Measurements from ENCODE around the gene DCDC2C.
A peak's percentile ranks its signal among the peaks of the same experiment; 100 is the strongest.
"Not testable (repeated sequence)": the region's sequence is repeated elsewhere in the genome, so short reads cannot be mapped to it uniquely, and the experiment has no call there.

DCDC2C gene

DNA sequence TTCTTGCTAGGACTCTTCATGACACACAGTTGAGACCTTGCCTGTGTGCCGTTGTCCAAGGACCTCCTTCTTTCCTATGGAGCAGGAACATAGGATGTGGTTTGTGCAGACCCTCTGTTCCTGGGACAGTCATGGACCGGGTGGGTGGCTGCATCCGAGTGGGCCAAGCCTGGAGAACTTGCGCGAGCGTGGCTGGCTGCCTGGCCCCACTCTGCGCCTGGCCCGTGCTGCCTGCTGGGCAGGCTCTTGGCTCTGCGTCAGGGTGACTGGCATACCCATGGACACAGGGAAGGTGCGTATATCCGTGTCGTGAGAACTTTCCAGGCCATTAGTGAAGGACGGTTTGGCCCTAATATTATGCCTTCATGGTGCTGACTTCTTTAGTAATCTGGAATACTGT lies 68.2 kb downstream of the DCDC2C start:
- no peak for DNase-seq (ENCODE audit: low read depth)

- DNase-seq (ENCODE audit: low read depth): no peak
Measured at GRCh38 chr2:3774336-3774735, 71.0 kb downstream of the DCDC2C start.

- no peak for DNase-seq (ENCODE audit: low read depth)
Measured at GRCh38 chr2:3776311-3776710, 72.9 kb downstream of the DCDC2C start.

DNA sequence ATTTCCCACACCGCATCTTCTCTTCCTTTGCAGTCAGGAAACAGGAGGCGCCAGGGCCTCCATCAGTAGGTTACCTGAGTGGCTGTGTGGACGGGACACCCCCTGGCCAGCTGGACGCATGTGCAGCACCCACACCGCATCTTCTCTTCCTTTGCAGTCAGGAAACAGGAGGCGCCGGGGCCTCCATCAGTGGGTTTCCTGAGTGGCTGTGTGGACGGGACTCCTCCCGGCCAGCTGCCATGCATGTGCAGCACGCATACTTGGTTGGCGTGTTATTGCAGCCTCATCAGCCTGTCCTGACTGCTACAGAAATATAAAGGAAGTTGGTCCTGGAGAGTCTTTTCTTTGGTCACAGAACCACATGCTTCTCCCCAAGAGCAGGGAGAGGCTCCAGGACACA lies 74.6 kb downstream of the DCDC2C start:
- no peak for DNase-seq (ENCODE audit: low read depth)

- no peak for DNase-seq (ENCODE audit: low read depth)
Measured at GRCh38 chr2:3778851-3779495, 75.6 kb downstream of the DCDC2C start.

DNA sequence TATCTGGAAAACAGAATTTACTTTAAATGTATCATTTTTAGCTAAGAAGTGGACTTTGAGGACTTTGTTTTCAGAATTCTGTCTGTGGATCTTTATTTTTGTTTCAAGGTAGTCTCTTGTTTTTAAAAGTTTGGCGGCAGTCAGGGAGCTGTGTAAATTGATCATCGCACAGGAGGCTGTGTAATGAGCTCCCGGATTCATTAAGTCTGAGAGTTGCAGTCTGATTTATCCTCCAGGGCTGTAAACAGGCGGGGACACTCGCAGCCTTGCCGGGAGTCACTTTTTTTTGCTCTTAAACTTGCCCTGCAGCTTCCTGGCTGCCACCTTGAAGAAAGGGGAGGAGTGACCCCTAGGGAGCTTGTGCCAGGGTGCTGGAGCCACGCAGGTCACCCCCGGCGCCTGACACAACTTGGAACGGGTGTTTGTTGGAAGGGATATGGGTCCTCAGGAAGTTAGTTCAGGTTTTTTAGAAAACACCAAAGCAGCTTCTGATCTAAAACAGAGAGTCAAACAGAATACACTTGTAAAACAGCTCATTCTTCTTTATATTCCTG lies 76.2 kb downstream of the DCDC2C start:
- DNase-seq (ENCODE audit: low read depth): no peak

DNA sequence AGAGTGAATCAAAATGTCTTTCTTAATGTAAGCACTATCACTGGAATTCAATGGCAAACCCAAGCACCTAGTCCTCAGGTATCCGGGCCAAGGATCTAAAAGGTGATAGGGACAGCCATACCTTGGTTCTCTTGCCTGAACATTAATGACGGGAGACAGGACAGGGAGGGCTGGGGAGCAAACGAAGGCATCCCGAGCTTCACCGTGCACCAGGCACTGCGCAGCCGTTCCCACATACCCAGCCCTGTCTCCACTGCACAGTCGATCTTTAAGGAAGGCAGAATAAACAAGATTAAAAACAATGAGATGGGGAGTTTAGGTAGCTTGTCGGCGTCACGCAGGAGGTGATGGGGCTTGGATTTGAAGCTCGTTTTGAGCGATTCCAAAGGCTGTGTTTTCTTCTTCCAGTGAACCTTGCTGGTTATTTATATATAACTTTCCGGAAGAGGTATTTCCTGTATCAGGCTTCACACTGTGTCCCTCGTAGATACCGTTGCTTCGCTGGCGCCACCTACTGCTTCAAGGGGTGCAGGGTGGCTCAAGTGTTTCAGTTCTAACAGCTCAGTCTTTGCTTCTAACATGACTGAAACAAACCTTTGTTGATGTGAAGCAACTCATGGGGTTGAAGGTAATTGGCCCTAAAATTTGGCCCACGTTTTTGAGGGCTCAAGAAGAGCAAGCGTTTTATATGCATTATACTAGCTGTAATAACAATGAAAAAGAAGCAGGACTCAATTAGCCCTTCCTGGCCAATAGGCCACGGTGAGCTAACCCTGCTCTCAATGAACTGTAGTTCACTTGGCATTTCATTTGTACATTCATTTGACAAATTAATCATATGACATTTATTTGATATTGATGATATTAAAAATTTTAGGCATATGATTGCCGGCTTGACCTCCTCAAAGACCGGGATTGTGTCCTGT lies 77.4 kb downstream of the DCDC2C start:
- DNase-seq (ENCODE audit: low read depth): peak; percentile 4

DNA sequence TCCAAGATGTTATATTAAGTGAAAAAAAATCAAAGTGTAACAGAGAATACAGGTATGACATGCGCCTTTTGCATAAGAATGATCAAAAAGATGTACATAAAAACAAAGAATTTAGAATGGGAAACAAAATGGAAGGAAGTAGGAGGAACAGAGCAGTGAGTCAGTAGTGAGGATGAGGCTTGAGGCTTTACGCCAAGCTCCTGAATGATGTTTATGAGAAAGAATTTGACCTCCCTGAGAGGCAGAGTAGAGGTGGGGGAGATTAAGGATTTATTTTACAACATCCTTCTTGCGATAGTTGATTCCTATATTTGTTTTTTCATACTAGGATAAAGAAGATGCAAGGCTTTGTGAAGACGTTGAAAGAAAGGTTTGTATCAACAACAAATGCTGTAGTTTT lies 81.4 kb downstream of the DCDC2C start:
- DNase-seq (ENCODE audit: low read depth): no peak

DNA sequence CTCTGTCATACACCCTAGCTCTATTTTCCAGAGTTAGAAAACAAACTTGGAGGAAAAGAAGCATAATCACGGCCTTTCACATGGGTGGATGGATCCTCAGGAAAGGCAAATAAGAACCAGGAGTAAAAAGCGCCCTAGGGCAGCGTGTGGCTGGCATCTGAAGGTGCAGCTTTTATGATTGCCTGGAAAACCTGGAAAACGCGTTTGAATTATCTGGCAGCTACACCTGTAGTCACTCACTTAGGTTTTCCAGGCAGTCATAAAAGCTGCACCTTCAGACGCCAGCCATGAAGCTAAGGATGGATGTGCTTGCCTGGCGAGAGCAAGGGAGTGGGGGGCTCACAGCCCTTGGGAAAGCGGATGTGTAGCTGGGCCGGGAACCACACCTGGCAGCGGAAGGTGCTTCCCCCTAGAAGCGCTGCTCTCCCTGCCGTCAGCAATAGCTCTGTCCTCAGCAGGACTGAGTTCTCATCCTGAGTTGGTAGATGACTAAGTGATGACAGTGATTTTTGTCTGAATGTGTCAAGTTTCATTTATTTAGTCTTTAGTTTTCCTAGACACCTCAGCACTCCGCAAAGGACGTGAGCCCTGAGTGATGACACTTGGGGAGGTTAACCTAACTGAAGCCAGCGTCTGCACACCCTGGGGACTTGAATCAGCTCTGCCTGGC lies 82.0 kb downstream of the DCDC2C start:
- no peak for DNase-seq (ENCODE audit: low read depth)

- DNase-seq (ENCODE audit: low read depth): no peak
Measured at GRCh38 chr2:3785890-3786273, 82.5 kb downstream of the DCDC2C start.

GRCh38 chr2:3787768-3788167 lies 84.4 kb downstream of the DCDC2C start:
- DNase-seq (ENCODE audit: low read depth): no peak

- no peak for DNase-seq (ENCODE audit: low read depth)
Measured at GRCh38 chr2:3789256-3789655, 85.9 kb downstream of the DCDC2C start.

GRCh38 chr2:3793249-3793648 lies 89.9 kb downstream of the DCDC2C start:
- no peak for DNase-seq (ENCODE audit: low read depth)

DNA sequence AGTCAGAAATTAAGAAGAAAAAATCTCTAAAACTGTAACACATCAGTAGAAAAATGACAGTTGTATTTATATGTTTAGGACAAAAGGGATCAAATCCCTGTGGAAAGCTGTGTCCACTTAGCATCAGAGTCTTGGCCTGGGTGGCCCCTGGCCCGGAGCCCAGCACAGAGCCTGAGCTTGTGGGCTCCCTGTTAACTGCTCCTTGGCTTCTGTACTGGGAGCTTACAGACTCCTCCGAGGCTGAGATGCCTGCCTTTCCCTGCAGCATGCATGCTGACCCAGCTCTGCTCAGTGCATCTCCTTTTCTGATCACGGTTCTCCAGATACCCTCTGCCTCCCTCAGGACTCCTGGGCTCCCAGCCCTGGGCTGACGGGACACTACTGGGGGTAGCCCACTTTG lies 98.1 kb downstream of the DCDC2C start:
- DNase-seq (ENCODE audit: low read depth): no peak

DNA sequence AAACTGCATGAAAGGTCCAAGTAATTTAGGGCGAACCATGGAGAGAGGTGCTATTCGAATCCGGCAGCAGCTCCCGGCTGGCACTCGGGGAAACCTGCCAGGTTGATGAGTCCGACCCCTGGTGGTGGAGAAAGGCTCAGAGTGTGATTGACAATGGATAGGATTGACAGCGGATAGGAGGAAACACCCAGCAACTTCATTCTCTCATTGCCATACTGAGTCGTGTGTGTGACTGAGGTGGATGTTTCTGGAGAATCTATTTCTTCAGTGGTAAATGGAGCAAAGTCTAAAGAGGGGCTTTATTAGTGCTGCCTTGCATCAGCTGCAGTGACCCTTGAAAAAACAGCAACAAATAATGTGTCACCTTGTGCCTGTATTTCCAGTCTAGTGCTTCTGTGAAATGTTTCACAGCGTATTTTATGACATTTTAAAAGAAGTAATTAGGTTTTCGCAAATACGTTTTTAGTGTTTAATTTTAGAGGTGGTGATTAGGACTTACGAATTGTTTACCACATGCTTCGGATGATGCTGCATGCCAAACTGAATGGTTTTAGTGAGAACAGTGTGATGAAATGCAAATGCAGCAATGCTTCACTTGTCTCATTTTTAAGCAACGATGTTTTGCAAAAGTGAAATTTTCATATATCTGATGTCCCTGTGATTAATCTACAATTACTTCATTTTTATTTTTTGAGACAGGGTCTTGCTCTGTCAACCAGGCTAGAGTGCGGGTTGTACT lies 102.0 kb downstream of the DCDC2C start:
- no peak for DNase-seq (ENCODE audit: low read depth)

DNA sequence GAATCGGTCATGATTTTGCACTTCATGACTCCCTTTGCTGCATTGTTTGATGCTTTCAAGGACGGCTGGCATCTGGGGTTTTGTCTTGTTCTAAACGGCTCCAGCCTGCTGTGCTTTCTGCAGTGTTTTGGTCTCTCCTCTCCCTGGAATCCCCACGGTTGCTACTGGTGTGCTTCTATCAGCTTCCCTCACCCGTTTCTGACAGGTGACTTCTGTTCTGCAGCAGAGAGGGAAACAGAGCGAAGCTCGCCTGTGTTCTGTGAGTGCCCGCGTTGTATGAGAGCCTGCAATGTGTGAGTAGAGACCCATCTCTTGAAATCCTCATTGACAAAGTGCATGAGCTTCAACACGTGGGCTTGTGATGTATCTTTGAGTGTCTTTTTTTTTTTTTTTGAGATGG lies 102.8 kb downstream of the DCDC2C start:
- no peak for DNase-seq (ENCODE audit: low read depth)

DNA sequence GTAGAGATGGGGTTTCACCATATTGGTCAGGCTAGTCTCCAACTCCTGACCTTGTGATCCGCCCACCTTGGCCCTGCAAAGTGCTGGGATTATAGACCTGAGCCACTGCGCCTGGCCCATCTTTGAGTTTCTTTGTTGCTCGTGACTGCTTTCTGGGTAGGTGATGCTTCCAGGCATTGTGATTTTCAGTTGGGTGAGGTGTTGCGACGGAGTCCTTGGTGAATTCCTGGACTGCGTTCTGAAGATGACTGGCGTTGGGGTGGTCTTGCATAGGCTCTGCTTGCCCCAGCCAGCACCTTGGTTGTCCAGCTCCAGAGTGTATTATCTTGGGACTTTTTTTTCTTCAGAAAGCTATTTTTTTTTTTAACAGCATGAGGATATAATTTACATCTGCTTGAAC lies 103.4 kb downstream of the DCDC2C start:
- DNase-seq (ENCODE audit: low read depth): no peak

- DNase-seq (ENCODE audit: low read depth): no peak
Measured at GRCh38 chr2:3807853-3808252, 104.5 kb downstream of the DCDC2C start.

- no peak for DNase-seq (ENCODE audit: low read depth)
Measured at GRCh38 chr2:3814706-3815245, 111.4 kb downstream of the DCDC2C start.

GRCh38 chr2:3817144-3817543 lies 113.8 kb downstream of the DCDC2C start:
- not testable (repeated sequence) for DNase-seq (ENCODE audit: low read depth)

DNA sequence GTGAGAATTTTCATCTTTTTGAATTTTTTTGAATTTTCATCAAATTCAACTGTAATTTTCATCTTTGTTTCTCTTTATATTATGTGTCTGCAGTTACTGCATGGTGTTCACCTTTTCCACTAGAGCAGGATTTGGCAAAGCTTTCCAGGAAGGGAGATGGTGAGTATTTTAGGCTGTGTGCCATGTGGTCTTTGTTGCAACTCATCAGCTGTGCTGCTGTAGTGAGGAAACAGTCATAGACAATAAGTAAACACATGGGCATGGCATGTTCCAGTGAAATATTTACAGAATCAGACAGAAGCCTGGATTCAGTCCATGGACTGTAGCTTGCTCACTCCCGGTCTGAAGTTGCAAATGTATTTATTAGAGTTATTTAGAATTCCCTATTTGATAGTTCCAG lies 120.4 kb downstream of the DCDC2C start:
- DNase-seq (ENCODE audit: low read depth): no peak

All from stimulated activated CD8-positive, alpha-beta memory T cell treated with anti-CD3 and anti-CD28 coated beads, Interleukin-12 subunit alpha, Interleukin-12 subunit beta, amount 100 ng/mL, for 1 hour (primary cell).